Measurements from ENCODE around the gene MLLT10. TPM values are rescaled to one million over a fixed set of nuclear protein-coding genes. Genes with fewer than 3 reads are reported as not detected.

The MLLT10 gene
- total RNA-seq, 1 experiment from 2014 or later = 72.3 TPM

DNA sequence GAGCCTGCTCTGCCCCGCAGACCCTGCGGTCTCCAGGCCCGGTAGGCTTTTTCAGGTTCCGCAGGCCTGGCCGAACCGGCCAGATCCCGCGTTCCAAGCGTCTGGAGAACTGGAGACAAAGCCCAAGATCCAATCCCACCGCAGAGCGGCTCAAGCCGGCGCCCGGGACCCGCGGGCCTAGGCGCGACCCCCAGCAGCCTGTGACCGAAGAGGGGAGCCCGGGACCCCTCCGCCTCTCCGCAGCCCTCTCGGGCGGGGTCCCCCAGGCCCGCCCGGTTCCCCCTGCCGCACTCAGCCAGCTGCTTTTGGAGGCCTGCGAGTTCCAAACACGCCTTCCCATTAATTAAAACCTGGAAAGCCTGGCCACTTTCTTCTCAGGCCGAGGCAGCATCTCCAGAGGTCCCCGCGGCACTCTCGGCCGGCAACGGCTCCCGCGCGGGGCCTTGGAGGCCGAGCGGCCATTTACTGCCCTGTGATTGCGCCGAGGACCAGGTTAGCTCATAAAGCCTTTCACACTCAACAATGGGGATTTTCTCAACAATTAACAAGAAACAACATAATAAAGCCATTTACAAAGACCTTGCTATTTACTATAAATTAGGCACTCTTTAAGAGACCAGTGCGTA lies 25.2 kb upstream of the MLLT10 start:
- Histone ChIP-seq H3K56ac (ENCODE audit: insufficient read length, low read depth, low read length) (no peak overlapping the region), H4K8ac (replicated peaks; ENCODE audit: insufficient read length, low read depth, low read length) (no peak overlapping the region), H2BK120ac (ENCODE audit: low read depth, low read length, poor library complexity, severe bottlenecking) (peak overlapping the region; percentile 96), H4K5ac (ENCODE audit: insufficient read length, low read depth, low read length) (no peak overlapping the region), H3K27ac (ENCODE audit: insufficient read length, low read depth, low read length) (no peak overlapping the region), H3K4me2 (ENCODE audit: insufficient read depth, insufficient read length, low read length) (peak overlapping the region; percentile 85), H3K23ac (ENCODE audit: insufficient read length, low read depth, low read length) (no peak overlapping the region), H2BK15ac (ENCODE audit: low read depth, low read length) (no peak overlapping the region), H2AFZ (ENCODE audit: low read length) (no peak overlapping the region), H3K79me2 (ENCODE audit: insufficient read depth, low read length) (no peaks in the 10 kb centered on the region), H2AK5ac (ENCODE audit: insufficient read length, low read length) (no peak overlapping the region), H2BK12ac (ENCODE audit: insufficient read length, low read depth, low read length) (peak overlapping the region; percentile 63), H4K20me1 (ENCODE audit: control insufficient read depth, insufficient read depth, insufficient read length) (no peaks in the 10 kb centered on the region), H3K23me2 (ENCODE audit: insufficient read length, low read depth, low read length, poor library complexity, severe bottlenecking) (peaks cover 37% of the 10 kb centered on the region), H2BK5ac (ENCODE audit: insufficient read length, low read length) (no peak overlapping the region), H2BK20ac (ENCODE audit: low read depth, low read length, poor library complexity, severe bottlenecking) (no peak overlapping the region), H3K4me1 (ENCODE audit: insufficient read depth, low read length) (peaks cover 9% of the 10 kb centered on the region; the same call in 1 of the 2 replicates), H4K91ac (ENCODE audit: insufficient read length, low read depth, low read length) (peak overlapping the region; percentile 93), H3K27me3 (ENCODE audit: insufficient read depth, low read length) (peaks cover 18% of the 10 kb centered on the region; the same call in 1 of the 2 replicates), H3T11ph (ENCODE audit: low read length) (peak overlapping the region; percentile 42), H3K79me1 (ENCODE audit: insufficient read depth, low read depth, low read length, poor library complexity, severe bottlenecking) (no peaks in the 10 kb centered on the region), H3K14ac (ENCODE audit: insufficient read depth, low read length) (peak overlapping the region; percentile 98; the same call in 1 of the 2 replicates), H3K9ac (ENCODE audit: extremely low read depth, insufficient read length, low read length) (peak overlapping the region; percentile 86), H3K4ac (ENCODE audit: low read depth, low read length) (peak overlapping the region; percentile 53; the same call in 1 of the 2 replicates), H3K9me3 (ENCODE audit: control insufficient read depth, low read depth, low read length) (no peaks in the 10 kb centered on the region), H3K18ac (ENCODE audit: insufficient read length, low read depth, low read length) (peak overlapping the region; percentile 97)
- Mint-ChIP-seq H3K36me3 (ENCODE audit: insufficient read depth in 1 of 3, low read depth in 3 of 3) (no peaks in the 10 kb centered on the region), H3K4me1 (peaks cover 76 to 79% of the 10 kb centered on the region in 2 experiments), H3K27me3 (ENCODE audit: low read depth) (peaks cover 25% of the 10 kb centered on the region), H3K27ac (peak overlapping the region; percentile 87 to 99 (median 97)), H3K9me3 (no peaks in the 10 kb centered on the region; a peak in 2 of 5 replicates), H3K4me3 (peak overlapping the region; percentile 60 to 81)
- DNase-seq = no peak
- WGBS (ENCODE audit: extremely low coverage, insufficient read length, low lambda C conversion rate) = no CpG with 5 or more reads among the region's 43 CpGs
- TF ChIP-seq, protein P1, sequence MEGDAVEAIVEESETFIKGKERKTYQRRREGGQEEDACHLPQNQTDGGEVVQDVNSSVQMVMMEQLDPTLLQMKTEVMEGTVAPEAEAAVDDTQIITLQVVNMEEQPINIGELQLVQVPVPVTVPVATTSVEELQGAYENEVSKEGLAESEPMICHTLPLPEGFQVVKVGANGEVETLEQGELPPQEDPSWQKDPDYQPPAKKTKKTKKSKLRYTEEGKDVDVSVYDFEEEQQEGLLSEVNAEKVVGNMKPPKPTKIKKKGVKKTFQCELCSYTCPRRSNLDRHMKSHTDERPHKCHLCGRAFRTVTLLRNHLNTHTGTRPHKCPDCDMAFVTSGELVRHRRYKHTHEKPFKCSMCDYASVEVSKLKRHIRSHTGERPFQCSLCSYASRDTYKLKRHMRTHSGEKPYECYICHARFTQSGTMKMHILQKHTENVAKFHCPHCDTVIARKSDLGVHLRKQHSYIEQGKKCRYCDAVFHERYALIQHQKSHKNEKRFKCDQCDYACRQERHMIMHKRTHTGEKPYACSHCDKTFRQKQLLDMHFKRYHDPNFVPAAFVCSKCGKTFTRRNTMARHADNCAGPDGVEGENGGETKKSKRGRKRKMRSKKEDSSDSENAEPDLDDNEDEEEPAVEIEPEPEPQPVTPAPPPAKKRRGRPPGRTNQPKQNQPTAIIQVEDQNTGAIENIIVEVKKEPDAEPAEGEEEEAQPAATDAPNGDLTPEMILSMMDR (conservative IDR thresholded peaks at IDR 0.05) = no peak
